GOT3 (cell line): Measurements from ENCODE around the gene RIC8B.

Experiments
- DNase-seq: peaks from one replicate; lab custom pipeline; 2025; ENCODE audit warnings: mixed read lengths; lab: John Stamatoyannopoulos, UW

RIC8B gene

GRCh38 chr12:106758349-106759110, 16.0 kb upstream of the RIC8B start:
- DNase-seq = no peak

DNA sequence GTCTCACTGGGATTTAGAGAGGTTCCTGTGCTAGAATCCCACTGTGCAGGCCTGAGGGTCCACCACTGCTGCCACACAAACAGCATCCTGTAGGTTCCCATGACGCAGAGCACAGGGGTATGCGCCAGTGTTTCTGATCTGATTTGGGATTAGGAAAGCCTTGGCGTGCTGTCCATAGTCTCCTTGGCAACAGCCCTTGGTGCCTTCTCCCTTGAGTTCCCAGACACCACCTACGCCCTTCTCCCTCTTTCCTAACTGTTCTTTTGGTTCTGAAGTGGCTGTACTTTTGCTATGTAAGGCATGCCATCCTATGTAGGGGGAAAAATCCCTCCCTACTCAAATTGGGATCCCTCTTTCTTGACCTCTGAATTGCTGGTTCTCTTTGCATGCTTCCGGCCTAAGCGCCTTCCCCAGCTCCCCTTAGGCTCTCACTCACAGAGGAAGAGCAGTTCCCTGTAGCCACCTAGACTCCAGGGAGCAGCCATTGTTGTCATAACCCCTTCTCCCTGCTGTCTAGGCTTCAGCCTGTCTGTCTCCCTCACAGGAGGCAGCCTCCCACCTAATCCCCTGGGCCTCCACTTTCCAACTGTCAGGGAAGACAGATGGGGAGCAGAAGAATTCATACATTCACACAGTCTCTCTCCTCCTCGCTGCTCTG, 14.8 kb upstream of the RIC8B start:
- DNase-seq = no peak

DNA sequence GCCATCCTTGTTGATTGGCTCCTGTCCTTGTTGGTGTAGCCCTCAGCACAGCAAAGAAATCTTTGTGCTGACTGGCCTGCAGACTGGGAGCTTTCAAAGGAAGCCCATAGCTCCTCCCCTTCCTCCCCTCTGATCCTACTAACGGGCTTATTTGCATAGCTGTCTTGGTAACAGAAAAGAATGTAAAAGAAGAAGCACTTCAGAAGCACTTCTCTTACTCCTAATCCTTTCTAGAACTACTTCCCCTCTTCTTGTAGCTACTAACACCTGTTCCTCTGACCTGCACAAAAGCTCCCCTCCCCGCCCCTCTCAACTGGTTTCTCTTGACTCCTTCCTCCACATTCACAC, 14.3 kb upstream of the RIC8B start:
- DNase-seq = no peak

DNA sequence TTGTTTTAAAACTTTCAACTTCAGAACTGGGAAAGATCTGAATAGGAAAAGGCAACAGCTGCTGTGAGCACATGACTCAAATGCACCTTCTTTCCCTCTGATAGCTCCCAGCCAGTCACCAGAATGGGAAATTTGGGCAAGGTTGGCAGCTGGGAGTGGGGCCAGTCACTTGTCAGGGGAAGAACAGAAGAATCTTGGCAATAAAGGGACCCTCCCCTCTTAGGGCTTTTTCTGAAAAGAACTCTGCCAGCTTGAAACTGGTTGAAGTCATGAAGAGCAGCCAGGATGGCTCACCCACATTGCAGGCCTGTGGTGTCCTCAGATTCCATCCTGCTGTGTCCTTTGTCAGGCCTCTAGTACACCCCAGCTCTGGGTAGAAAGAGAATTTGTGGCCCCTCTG, 10.3 kb upstream of the RIC8B start:
- DNase-seq = no peak

DNA sequence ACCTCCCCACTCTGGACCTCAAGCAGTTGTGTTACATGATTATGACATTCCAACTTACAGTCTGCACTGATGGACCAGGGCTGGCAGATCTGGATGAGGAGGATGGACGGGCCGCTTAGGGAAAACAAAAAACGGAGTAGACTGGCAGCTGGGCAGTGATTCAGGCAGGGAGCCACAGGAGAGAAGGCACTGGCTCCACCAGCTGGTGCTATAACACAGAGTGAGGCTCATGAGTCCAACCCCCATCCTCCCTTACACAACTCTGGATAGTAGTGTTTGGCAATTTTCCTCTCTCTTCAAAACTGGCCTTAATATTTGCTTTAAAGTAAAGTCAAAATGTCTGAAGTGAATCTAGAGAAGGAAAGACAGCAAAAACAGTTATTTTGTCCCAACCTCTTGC, 9.7 kb upstream of the RIC8B start:
- no peak for DNase-seq

DNA sequence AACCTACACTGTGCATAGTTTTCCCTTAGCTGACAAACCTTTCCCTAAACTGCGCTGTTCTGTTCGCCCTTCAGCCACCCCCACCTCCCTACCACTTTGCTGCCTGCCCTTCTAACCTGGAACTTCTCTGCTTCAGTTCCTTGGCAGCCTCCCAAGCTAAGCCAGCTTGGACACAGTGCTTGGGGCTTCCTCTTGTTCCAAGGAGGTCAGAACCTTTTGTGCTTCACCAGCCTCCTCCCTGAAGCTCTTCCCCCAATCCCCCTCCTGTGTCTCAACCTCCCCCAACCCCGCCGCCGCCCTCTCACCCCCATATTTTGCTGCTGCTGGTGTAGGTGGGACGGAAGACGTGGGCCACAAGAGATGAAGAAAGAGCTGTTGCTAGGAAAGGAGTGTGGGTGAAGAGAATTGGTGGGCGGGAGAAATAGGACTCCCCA, 8.1 kb upstream of the RIC8B start:
- DNase-seq = no peak

- no peak for DNase-seq
Observed at GRCh38 chr12:106767206-106767605, 7.3 kb upstream of the RIC8B start.

GRCh38 chr12:106767954-106768822, 6.3 kb upstream of the RIC8B start:
- DNase-seq = no peak

DNA sequence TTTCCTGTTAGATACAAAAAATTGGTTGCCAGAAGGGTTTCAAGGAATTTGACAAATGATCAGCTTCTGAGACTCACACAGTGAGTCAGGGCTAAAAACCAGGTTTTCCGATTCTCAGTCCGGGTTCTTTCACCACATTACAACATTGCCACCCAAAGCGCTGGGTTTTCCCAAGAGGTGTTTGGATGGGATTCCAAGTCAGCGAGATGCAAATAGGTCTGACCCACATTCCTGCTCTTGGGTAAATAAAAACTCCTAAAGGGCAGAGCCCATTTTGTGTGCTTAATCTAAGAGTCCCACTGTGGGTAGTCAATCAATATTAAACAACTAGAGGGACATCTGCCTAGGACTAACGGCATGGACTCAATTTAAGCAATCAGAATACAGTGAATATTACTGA, 5.4 kb upstream of the RIC8B start:
- no peak for DNase-seq

GRCh38 chr12:106769546-106769945, 4.9 kb upstream of the RIC8B start:
- no peak for DNase-seq

GRCh38 chr12:106771425-106771824, 3.1 kb upstream of the RIC8B start:
- no peak for DNase-seq

GRCh38 chr12:106773286-106774004, 1.0 kb upstream of the RIC8B start:
- no peak for DNase-seq

- no peak for DNase-seq
Observed at GRCh38 chr12:106774808-106775524, 484 bp downstream of the RIC8B start.

DNA sequence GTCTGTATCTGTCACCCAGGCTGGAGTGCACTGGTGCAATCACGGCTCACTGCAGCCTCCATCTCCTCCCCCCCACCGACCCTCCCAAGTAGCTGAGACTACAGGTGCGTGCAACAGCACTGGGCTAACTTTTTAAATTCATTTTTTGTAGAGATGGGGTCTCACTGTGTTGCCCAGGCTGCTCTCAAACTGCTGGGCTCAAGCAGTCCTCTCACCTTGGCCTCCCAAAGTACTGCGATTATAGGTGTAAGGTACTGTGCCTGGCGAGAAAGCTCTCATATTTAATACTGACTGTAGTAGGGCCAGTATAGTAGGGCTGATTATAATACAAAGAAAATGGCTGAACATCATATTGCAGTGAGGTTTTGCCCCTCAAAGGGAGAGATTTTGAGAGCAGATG, 2.4 kb downstream of the RIC8B start:
- no peak for DNase-seq

DNA sequence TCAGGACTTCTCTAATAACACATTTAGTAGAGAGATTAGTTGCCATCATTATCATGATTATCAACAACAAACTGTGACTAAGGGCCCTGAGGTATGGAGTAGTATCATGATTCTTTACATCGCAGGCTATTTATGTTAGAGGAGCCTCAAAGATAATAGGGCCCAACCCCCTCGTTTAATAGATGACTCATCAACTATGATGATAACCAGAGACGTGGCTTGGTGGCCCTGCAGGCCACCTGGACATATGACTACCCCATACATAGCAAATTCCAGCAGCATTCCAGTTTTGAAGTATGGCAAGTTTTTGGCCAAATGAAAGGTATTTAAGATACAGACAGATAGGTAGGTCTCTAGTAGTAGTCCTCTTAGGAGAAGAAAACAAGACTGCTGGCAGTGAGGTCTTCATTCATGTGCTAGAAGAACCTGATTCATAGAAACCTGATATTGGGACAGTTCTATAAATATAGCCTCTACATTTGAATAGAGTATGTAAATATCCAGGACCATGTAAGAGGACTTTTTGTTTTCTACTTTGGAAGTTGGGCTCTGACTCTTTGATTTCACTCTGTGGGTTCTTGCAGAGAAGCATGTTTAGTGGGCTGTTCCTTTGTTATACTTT, 5.6 kb downstream of the RIC8B start:
- DNase-seq = no peak

GRCh38 chr12:106782619-106783018, 8.1 kb downstream of the RIC8B start:
- DNase-seq = no peak

DNA sequence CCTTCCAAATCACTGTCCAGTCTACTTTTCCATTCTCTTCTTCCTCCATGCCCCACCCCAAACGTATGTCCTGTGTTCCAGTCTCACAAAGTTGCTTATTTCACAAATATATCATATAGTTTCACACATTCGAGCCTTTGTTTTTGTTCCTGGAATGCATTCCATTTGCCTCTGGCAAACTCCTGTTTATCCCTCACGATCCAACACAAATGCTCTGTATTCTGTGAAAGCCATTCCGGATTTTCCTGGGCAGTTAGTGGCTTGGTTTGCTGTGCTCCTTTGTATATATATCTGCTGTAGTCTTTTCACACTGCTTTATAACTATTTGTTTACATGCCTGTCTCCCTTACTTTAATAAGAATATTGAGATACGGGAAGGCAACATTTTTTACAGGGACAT, 9.0 kb downstream of the RIC8B start:
- no peak for DNase-seq

DNA sequence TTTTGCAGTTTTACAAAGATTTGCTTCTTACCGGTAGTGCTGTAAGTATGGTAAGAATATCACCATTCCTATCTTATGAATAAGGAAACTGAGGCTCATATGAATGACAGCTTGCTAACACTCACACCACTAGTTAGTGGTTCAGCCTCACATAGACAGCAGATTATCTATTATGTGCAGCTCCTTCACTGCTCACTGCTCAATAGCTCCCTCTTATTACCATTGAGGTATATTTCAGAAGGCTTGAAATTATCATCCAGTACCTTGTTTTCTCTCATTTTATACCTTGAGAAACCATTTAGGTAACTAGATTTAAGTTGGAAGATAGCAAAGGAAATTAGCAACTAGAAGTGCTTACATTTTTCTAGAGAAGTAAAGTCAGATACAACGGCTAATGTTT, 15.5 kb downstream of the RIC8B start:
- no peak for DNase-seq

DNA sequence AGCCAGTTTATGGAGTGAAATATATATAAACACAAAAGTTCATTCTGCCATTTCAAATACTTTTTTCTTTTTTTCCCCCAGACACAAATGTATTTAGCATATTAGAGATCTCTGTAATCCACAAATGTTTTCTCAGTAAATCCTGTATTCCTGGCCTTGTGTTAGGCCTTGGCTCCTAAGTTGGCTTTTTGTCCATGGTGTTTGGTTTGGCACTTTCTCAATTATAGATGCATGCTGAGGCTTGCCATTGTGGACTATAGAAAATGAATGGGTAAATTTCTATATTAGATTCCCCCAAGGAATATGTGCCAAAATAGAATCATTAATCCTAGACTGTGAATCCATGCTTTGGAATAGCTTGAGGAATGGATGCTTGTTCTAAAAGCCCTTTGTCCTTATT, 17.0 kb downstream of the RIC8B start:
- DNase-seq = no peak

- no peak for DNase-seq
Observed at GRCh38 chr12:106794369-106794768, 19.9 kb downstream of the RIC8B start.

DNA sequence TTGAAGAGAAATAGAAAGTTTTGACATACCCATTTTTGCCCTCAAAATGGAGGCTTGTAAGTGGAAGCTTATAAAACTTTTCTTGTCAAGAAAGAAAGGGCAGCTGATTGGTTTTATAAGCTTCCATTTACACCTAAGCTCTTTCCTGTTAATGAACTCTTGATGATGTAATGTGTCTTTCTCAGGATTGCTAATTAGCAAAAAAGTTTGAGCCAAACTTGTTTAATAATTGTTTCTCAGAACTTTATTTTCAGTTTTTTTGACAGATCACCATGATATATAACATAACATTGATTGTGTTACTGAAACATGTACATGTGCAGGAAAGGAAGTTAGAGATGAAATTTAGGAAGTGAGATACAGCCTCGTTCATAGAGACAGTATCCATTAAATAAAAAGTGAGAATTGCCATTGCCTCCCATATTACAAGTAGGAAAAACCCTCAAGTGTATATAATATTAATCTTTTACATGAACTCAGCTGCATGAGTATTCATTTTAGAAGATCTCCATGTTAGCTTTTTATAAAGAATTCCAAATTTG, 26.8 kb downstream of the RIC8B start:
- DNase-seq = no peak
